ENCODE results near the gene CCND3.

The CCND3 gene

DNA sequence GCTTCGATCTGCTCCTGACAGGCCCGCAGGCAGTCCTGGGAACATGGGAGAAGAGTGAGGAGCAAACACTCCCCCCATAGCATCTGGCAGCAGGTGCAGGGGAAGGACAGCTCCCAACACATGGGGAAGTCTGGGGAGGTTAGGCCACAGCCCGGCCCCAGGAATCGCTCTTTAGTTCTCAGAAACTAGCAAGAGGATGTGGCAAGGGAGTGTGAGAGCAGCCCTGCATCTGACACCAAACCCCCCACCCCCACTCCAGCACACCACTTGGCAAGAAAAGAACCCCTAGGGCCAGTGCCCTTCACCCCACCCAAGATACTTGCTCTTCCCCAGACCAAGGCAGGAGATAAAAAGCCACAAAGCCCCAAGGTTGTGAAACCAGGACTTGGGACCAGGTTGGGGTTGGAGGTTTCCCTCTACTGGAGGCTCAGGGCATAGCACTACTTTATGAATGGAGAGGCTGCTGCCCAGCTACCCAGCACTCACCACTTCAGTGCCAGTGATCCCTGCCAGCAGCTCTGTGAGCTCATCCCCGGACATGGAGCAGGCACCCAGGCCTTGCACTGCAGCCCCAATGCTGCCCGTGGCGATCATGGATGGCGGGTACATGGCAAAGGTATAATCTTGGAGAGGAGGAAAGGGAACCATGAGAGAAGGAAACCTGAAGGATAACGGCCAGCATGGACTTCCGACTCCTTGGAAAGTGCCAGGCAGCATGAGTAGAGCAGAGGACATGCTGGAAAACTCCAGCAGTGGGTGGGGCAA lies 5.4 kb downstream of the CCND3 start:
- POLR2A ChIA-PET: interaction anchor here (1.2 kb wide), 1 partner anchor 15 kb away, joined by 5 read pairs; the partner anchor contains the start of gene MED20
- TF ChIP-seq, protein P1, sequence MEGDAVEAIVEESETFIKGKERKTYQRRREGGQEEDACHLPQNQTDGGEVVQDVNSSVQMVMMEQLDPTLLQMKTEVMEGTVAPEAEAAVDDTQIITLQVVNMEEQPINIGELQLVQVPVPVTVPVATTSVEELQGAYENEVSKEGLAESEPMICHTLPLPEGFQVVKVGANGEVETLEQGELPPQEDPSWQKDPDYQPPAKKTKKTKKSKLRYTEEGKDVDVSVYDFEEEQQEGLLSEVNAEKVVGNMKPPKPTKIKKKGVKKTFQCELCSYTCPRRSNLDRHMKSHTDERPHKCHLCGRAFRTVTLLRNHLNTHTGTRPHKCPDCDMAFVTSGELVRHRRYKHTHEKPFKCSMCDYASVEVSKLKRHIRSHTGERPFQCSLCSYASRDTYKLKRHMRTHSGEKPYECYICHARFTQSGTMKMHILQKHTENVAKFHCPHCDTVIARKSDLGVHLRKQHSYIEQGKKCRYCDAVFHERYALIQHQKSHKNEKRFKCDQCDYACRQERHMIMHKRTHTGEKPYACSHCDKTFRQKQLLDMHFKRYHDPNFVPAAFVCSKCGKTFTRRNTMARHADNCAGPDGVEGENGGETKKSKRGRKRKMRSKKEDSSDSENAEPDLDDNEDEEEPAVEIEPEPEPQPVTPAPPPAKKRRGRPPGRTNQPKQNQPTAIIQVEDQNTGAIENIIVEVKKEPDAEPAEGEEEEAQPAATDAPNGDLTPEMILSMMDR (IDR thresholded peaks at IDR 0.05; ENCODE audit: control extremely low read depth, extremely low read depth, low read depth, missing control alignments): peak; percentile 82
- DNase-seq (ENCODE audit: extremely low spot score): peak; percentile 78
- CTCF ChIA-PET: interaction anchor here (0.7 to 8.3 kb wide), 29 partner anchors 7 to 201 kb away, joined by 3 to 116 read pairs (median 4); partner anchors contain the start of genes BYSL, MED20, TAF8 and TOMM6

GRCh38 chr6:41935685-41936072 lies 5.9 kb downstream of the CCND3 start:
- DNase-seq (ENCODE audit: extremely low spot score): no peak
- ChIA-PET CTCF (interaction anchor here (0.7 to 8.3 kb wide), 23 partner anchors 6 to 169 kb away, joined by 3 to 116 read pairs (median 6); partner anchors contain the start of genes BYSL, MED20, TAF8 and TOMM6), POLR2A (interaction anchor here (1.2 kb wide), 1 partner anchor 15 kb away, joined by 5 read pairs; the partner anchor contains the start of gene MED20)
- TF ChIP-seq, protein P1 (IDR thresholded peaks at IDR 0.05; ENCODE audit: control extremely low read depth, extremely low read depth, low read depth, missing control alignments): no peak

DNA sequence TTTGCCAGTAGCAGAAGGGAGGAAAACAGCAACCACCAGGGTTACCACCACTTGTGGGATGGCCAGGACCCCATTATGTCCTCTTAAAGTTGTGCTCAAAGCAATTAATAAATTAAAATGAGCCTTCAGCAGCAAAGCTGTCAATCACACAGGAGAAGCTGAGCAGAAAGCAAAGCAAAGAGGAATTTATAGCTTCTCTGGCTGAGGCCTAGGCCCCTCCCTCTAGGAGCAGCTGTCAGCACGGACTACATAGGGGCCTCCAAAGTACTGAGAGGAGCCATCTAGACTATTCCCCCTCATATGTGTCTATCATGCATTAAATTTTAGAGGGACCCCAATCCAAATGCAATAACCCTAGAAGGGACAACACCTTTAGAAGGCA lies 6.4 kb downstream of the CCND3 start:
- CTCF ChIA-PET: interaction anchor here (1.1 to 8.3 kb wide), 17 partner anchors 6 to 148 kb away, joined by 3 to 116 read pairs (median 6); partner anchors contain the start of genes BYSL, MED20, TAF8 and TOMM6
- no peak for DNase-seq (ENCODE audit: extremely low spot score)
- POLR2A ChIA-PET: no interaction called here
- TF ChIP-seq, protein P1 (IDR thresholded peaks at IDR 0.05; ENCODE audit: control extremely low read depth, extremely low read depth, low read depth, missing control alignments): no peak

DNA sequence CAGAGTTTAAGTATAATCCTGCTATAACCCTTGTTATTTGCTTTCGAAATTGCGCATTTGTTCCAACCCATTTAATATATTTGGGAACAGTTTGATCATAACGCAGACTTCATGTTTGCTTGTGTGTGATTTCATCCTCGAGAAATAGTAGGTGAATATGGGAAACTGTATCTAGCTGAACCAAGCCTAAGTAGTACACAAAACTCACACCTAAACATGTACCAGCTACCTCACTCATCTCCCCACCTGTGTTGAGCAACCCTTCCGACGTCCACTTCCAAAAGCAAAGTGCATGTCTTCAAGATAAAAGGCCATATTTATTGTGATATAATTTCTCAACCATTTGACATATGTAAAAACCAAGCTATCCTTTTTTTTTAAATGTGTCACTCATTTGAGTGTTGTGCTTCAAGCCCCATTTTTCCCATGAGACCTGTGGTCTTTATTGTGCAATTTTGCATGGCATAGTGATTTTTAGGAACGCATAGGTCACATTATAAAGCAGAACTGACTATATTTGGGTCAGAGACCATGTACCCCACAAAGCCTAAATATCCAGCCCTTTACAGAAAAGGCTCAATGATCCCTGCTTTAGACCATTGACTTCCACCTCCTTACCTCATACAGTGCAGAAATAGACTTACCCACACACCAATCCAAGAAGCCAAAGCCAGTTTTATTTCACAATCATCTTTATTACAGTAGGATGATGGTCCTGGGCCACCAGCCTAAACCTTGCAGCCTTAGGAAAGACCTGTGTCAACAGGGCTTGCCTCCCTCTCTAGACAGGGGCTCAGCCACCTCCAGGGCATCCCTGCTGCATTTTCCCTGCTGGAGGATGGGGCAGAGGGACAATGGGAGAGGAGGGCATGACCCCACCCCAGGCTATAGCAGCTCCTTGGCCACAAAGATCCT lies 7.1 kb downstream of the CCND3 start:
- POLR2A ChIA-PET: no interaction called here

GRCh38 chr6:41932378-41932777 lies 9.2 kb downstream of the CCND3 start:
- POLR2A ChIA-PET: no interaction called here
- DNase-seq (ENCODE audit: extremely low spot score): no peak
- CTCF ChIA-PET: interaction anchor here (1.1 to 8.3 kb wide), 5 partner anchors 6 to 145 kb away, joined by 7 to 116 read pairs (median 26); partner anchors contain the start of genes BYSL, MED20 and TOMM6
- TF ChIP-seq, protein P1 (IDR thresholded peaks at IDR 0.05; ENCODE audit: control extremely low read depth, extremely low read depth, low read depth, missing control alignments): no peak

More for the DNA sequence above, 7.1 kb downstream of the CCND3 start:
- CTCF ChIA-PET: interaction anchor here (1.1 to 8.3 kb wide), 11 partner anchors 12 to 147 kb away, joined by 3 to 116 read pairs (median 6); partner anchors contain the start of genes BYSL, MED20, TAF8 and TOMM6
- DNase-seq (ENCODE audit: extremely low spot score): no peak
- TF ChIP-seq, protein P1 (IDR thresholded peaks at IDR 0.05; ENCODE audit: control extremely low read depth, extremely low read depth, low read depth, missing control alignments): no peak

- CTCF ChIA-PET: interaction anchor here (2.4 to 8.3 kb wide), 3 partner anchors 7 to 113 kb away, joined by 12 to 116 read pairs (median 47); partner anchors contain the start of genes BYSL and MED20
- DNase-seq (ENCODE audit: extremely low spot score): no peak
- POLR2A ChIA-PET: no interaction called here
- TF ChIP-seq, protein P1 (IDR thresholded peaks at IDR 0.05; ENCODE audit: control extremely low read depth, extremely low read depth, low read depth, missing control alignments): no peak
These were observed 9.8 kb downstream of the CCND3 start for GRCh38 chr6:41931792-41932191.
